Memory B cell (primary cell): ENCODE measurements around the gene PLCL1.

ENCODE experiments used
- ATAC-seq: fragments of 150-1000 bp; cut with Tn5 transposase; 2 replicates; pipeline ENCODE4 v1.10.0; 2021; ENCODE audit warnings: low read depth, mild to moderate bottlenecking, moderate library complexity
- DNase-seq, 2 donors: peaks; one replicate each; pipeline ENCODE4 v3.0.0; 2022; ENCODE audit warnings: low spot score in 2 of 2
- H3K27ac Mint-ChIP-seq: one replicate; pipeline ENCODE4 v1.8.0; 2022; ENCODE audit warnings: mild to moderate bottlenecking, moderate library complexity, mixed read lengths
- H3K27me3 Mint-ChIP-seq: one replicate; pipeline ENCODE4 v1.8.0; 2022; ENCODE audit warnings: mixed read lengths
- H3K36me3 Mint-ChIP-seq: one replicate; pipeline ENCODE4 v1.8.0; 2022; ENCODE audit warnings: mild to moderate bottlenecking, mixed read lengths
- H3K4me1 Mint-ChIP-seq: one replicate; pipeline ENCODE4 v1.8.0; 2022; ENCODE audit warnings: mixed read lengths
- H3K4me3 Mint-ChIP-seq: one replicate; pipeline ENCODE4 v1.8.0; 2022; ENCODE audit warnings: mild to moderate bottlenecking, moderate library complexity, mixed read lengths
- H3K9me3 Mint-ChIP-seq: one replicate; pipeline ENCODE4 v1.8.0; 2022; ENCODE audit warnings: mixed read lengths

PLCL1 gene

GRCh38 chr2:198065322-198065721 lies 260.9 kb downstream of the PLCL1 start:
- no peak overlapping the region for H3K27ac Mint-ChIP-seq
- H3K27me3 Mint-ChIP-seq: no peaks in the 10 kb centered on the region
- ATAC-seq (no peak), DNase-seq (no peak)
- H3K4me3 Mint-ChIP-seq: no peak overlapping the region
- no peaks in the 10 kb centered on the region for H3K36me3 Mint-ChIP-seq
- no peaks in the 10 kb centered on the region for H3K4me1 Mint-ChIP-seq
- no peaks in the 10 kb centered on the region for H3K9me3 Mint-ChIP-seq

GRCh38 chr2:198066597-198066996 lies 262.2 kb downstream of the PLCL1 start:
- Mint-ChIP-seq H3K9me3 (no peaks in the 10 kb centered on the region), H3K4me1 (no peaks in the 10 kb centered on the region), H3K36me3 (no peaks in the 10 kb centered on the region), H3K27ac (no peak overlapping the region), H3K27me3 (no peaks in the 10 kb centered on the region), H3K4me3 (no peak overlapping the region)
- DNase-seq (no peak), ATAC-seq (no peak)

DNA sequence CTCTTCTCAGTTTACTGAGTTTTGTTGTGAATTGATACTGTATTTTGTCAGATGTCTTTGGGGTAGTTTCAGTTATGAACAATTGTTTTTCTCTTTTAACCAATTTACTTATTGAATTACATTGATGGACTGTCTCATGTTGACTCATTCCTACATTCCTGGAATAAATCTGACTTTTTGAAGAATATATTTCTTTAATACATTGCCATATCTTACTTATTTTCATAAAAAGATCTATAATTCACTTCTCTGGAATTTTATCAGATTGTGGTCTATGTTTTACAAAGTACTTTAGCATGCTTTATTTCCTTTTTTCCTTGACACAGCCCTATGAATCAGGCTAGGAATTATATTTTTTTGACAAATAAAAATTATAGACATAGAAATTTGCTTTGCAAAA lies 268.3 kb downstream of the PLCL1 start:
- no peaks in the 10 kb centered on the region for H3K4me1 Mint-ChIP-seq
- no peaks in the 10 kb centered on the region for H3K36me3 Mint-ChIP-seq
- no peaks in the 10 kb centered on the region for H3K27me3 Mint-ChIP-seq
- H3K9me3 Mint-ChIP-seq: no peaks in the 10 kb centered on the region
- no peak overlapping the region for H3K4me3 Mint-ChIP-seq
- no peak overlapping the region for H3K27ac Mint-ChIP-seq
- DNase-seq (no peak), ATAC-seq (no peak)

- no peaks in the 10 kb centered on the region for H3K27me3 Mint-ChIP-seq
- H3K4me1 Mint-ChIP-seq: no peaks in the 10 kb centered on the region
- H3K4me3 Mint-ChIP-seq: no peak overlapping the region
- H3K36me3 Mint-ChIP-seq: no peaks in the 10 kb centered on the region
- no peaks in the 10 kb centered on the region for H3K9me3 Mint-ChIP-seq
- H3K27ac Mint-ChIP-seq: no peak overlapping the region
- ATAC-seq (no peak), DNase-seq (no peak)
These were observed 268.9 kb downstream of the PLCL1 start for GRCh38 chr2:198073253-198073652.

DNA sequence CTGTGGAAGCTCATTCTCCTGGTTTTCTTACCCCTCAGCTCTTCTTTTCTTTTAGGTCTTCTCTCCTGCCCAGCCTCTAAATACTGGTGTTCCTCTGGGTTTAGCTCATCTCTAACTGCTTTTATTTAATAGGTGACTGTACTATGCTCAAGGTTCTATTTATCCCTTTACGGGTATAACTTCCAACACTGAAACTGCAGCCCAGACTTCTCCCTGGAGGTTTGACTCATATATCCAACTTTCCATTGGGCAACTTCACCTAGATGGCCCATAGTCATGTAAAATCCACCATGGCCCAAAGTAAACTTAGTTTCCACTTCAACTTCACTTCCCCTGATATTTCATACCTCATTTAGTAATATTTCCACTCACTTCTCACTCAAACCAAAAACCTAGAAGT lies 273.1 kb downstream of the PLCL1 start:
- H3K4me3 Mint-ChIP-seq: no peak overlapping the region
- H3K27me3 Mint-ChIP-seq: no peaks in the 10 kb centered on the region

DNA sequence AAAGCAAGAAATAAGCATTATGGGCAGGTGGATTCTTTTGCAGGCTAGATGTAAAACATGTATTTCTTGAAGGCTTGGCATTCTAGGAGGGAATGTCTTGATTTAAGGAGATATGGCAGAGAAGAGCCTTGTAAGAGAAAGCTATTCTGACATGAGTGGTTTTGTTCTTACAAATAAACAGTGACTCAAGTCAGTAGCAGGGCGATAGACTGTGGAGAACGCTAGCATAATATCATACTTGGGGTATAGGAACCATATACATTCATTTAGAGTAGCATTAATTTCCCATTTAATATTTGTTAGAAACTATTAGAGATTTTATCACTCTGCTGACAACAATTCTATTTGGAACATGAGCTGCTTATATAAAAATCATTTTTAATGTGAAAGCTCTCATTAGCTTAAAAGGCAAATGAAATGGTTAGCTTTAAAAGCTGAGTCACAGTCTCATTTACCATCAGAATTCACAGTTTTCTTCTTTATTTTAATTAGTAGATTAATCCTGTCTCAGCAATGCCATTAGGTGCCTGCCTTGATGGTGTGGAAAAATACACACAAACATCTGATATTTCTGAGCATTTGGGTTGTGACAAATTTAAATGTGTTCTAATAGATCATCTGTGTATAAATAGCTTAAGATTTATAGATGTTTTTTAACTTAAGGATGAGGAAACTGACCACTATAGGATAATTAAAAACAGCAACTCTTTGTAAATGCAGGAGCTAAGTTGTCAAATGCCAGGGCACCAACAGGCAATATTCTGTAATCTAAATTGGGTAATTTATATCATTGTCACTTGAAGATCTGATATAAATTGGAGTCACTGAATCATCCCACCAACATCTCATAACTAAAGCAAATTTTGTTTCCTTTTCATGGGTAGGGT lies 276.7 kb downstream of the PLCL1 start:
- Mint-ChIP-seq H3K4me3 (no peak overlapping the region), H3K27ac (no peak overlapping the region), H3K9me3 (peaks cover 2% of the 10 kb centered on the region), H3K4me1 (no peaks in the 10 kb centered on the region), H3K27me3 (no peaks in the 10 kb centered on the region), H3K36me3 (no peaks in the 10 kb centered on the region)
- DNase-seq (no peak), ATAC-seq (no peak)

More for the DNA sequence above, 273.1 kb downstream of the PLCL1 start:
- H3K27ac Mint-ChIP-seq: no peak overlapping the region
- no peaks in the 10 kb centered on the region for H3K4me1 Mint-ChIP-seq
- no peaks in the 10 kb centered on the region for H3K9me3 Mint-ChIP-seq
- no peak for DNase-seq
- no peak for ATAC-seq
- H3K36me3 Mint-ChIP-seq: no peaks in the 10 kb centered on the region

- no peak overlapping the region for H3K4me3 Mint-ChIP-seq
- no peaks in the 10 kb centered on the region for H3K36me3 Mint-ChIP-seq
- no peaks in the 10 kb centered on the region for H3K27me3 Mint-ChIP-seq
- no peak for ATAC-seq
- peaks cover 2% of the 10 kb centered on the region for H3K9me3 Mint-ChIP-seq
- H3K27ac Mint-ChIP-seq: no peak overlapping the region
- DNase-seq: no peak
- H3K4me1 Mint-ChIP-seq: no peaks in the 10 kb centered on the region
These were observed 279.8 kb downstream of the PLCL1 start for GRCh38 chr2:198084156-198084555.

GRCh38 chr2:198096002-198096401 lies 291.6 kb downstream of the PLCL1 start:
- Mint-ChIP-seq H3K9me3 (peaks cover 4% of the 10 kb centered on the region), H3K4me1 (no peaks in the 10 kb centered on the region), H3K36me3 (no peaks in the 10 kb centered on the region), H3K4me3 (no peak overlapping the region), H3K27ac (no peak overlapping the region), H3K27me3 (peaks cover 6% of the 10 kb centered on the region)
- DNase-seq (no peak), ATAC-seq (no peak)

DNA sequence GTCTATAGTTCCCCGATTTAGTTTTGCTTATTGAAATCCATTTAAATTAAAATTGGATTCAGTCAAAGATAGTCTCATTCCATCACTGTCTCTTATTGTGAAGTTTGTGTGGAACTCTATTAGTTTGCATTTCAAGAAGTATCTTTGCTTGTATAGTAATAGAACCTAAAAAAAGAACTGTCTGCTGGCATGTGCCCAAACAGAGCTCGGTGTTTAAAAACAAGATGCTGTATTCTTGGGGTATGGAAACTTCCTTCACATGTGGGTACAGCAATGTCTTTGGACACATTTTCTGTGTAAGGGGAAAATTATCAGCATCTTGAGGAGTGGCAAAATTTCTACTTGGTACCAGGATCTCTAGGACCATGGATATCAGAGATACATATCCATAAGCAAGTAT lies 292.6 kb downstream of the PLCL1 start:
- ATAC-seq (no peak), DNase-seq (no peak)
- no peak overlapping the region for H3K4me3 Mint-ChIP-seq
- no peaks in the 10 kb centered on the region for H3K4me1 Mint-ChIP-seq
- H3K9me3 Mint-ChIP-seq: peaks cover 2% of the 10 kb centered on the region
- no peaks in the 10 kb centered on the region for H3K36me3 Mint-ChIP-seq
- peaks cover 3% of the 10 kb centered on the region for H3K27me3 Mint-ChIP-seq
- no peak overlapping the region for H3K27ac Mint-ChIP-seq

DNA sequence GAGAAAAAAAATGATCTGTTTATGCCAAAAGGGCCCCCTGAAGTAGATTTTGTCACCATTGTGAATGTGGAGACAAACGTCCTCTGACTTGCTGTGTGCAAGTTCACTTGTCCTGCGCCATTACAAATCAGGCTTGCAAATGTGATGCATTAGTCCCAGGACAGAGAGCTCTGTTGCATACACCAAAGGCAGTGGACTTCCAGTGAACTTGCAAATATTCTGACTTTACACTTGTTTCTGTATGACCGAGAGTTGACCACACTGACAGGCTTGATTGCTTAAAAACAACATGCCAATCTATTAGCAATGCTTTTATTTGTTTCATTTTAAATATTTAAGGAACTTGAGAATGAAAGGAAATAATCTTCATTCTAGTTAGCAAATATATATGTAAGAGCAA lies 293.2 kb downstream of the PLCL1 start:
- no peaks in the 10 kb centered on the region for H3K9me3 Mint-ChIP-seq
- no peak for DNase-seq
- no peaks in the 10 kb centered on the region for H3K27me3 Mint-ChIP-seq
- H3K27ac Mint-ChIP-seq: no peak overlapping the region
- H3K4me1 Mint-ChIP-seq: no peaks in the 10 kb centered on the region
- no peaks in the 10 kb centered on the region for H3K36me3 Mint-ChIP-seq
- no peak overlapping the region for H3K4me3 Mint-ChIP-seq
- no peak for ATAC-seq

DNA sequence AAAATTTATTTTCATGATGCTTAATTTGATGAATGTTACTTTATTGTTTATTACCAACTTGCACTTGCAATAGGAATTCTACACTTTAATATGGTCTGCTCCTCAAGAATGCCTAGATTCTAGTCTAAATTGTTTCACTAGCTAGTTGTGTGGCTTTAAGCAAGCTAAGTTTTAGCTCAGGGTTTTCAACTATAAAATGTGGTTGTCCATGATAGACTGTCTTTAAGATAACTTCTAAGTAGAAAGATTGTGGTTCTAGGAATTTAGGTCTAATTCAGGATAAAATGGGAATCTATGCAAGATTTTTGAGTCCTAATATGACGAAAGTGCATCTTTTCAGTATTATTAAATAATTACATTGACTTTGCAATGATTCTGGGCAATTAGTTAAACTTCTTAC lies 294.0 kb downstream of the PLCL1 start:
- H3K27ac Mint-ChIP-seq: no peak overlapping the region
- no peaks in the 10 kb centered on the region for H3K9me3 Mint-ChIP-seq
- H3K27me3 Mint-ChIP-seq: no peaks in the 10 kb centered on the region
- ATAC-seq: no peak
- no peak overlapping the region for H3K4me3 Mint-ChIP-seq
- DNase-seq: no peak
- H3K4me1 Mint-ChIP-seq: no peaks in the 10 kb centered on the region
- no peaks in the 10 kb centered on the region for H3K36me3 Mint-ChIP-seq

GRCh38 chr2:198098918-198099317 lies 294.5 kb downstream of the PLCL1 start:
- H3K27ac Mint-ChIP-seq: no peak overlapping the region
- no peaks in the 10 kb centered on the region for H3K27me3 Mint-ChIP-seq
- no peak for ATAC-seq
- no peaks in the 10 kb centered on the region for H3K9me3 Mint-ChIP-seq
- H3K4me3 Mint-ChIP-seq: no peak overlapping the region
- no peak for DNase-seq
- H3K4me1 Mint-ChIP-seq: no peaks in the 10 kb centered on the region
- no peaks in the 10 kb centered on the region for H3K36me3 Mint-ChIP-seq

GRCh38 chr2:198100346-198100745 lies 296.0 kb downstream of the PLCL1 start:
- H3K36me3 Mint-ChIP-seq: no peaks in the 10 kb centered on the region
- H3K27me3 Mint-ChIP-seq: peaks cover 1% of the 10 kb centered on the region
- DNase-seq: no peak
- ATAC-seq: no peak
- no peak overlapping the region for H3K4me3 Mint-ChIP-seq
- H3K9me3 Mint-ChIP-seq: peaks cover 4% of the 10 kb centered on the region
- no peak overlapping the region for H3K27ac Mint-ChIP-seq
- no peaks in the 10 kb centered on the region for H3K4me1 Mint-ChIP-seq

GRCh38 chr2:198101688-198102087 lies 297.3 kb downstream of the PLCL1 start:
- no peak overlapping the region for H3K27ac Mint-ChIP-seq
- H3K9me3 Mint-ChIP-seq: peaks cover 4% of the 10 kb centered on the region
- DNase-seq: no peak
- no peaks in the 10 kb centered on the region for H3K36me3 Mint-ChIP-seq
- no peaks in the 10 kb centered on the region for H3K4me1 Mint-ChIP-seq
- H3K4me3 Mint-ChIP-seq: no peak overlapping the region
- ATAC-seq: no peak
- peaks cover 2% of the 10 kb centered on the region for H3K27me3 Mint-ChIP-seq

GRCh38 chr2:198102120-198102519 lies 297.7 kb downstream of the PLCL1 start:
- Mint-ChIP-seq H3K9me3 (peaks cover 4% of the 10 kb centered on the region), H3K36me3 (no peaks in the 10 kb centered on the region), H3K4me3 (no peak overlapping the region), H3K27ac (no peak overlapping the region), H3K27me3 (peaks cover 2% of the 10 kb centered on the region), H3K4me1 (no peaks in the 10 kb centered on the region)
- ATAC-seq: no peak
- DNase-seq: no peak
